ENCODE measurements around the gene ATP8A1. TPM values are rescaled to one million over a fixed set of nuclear protein-coding genes. Genes with fewer than 3 reads are reported as not detected.

ATP8A1 gene
- polyA plus RNA-seq, 1 experiment, result 0.20 TPM

- ChIA-PET POLR2A (no interaction called here), CTCF (interaction anchor here (0.8 to 2.9 kb wide), 2 partner anchors 141 to 231 kb away, joined by 3 to 13 read pairs; no protein-coding TSS in a partner anchor)
- H3K27ac ChIP-seq (ENCODE audit: low read depth, low read length), result no peak overlapping the region
- DNase-seq (ENCODE audit: low read depth, low spot score), result no peak
- no peaks in the 10 kb centered on the region for H3K27me3 ChIP-seq (ENCODE audit: control insufficient read depth, insufficient read depth, low read length)
- no peak for TF ChIP-seq CTCF (IDR thresholded peaks at IDR 0.05; ENCODE audit: low read depth, low read length)
- no peak overlapping the region for H3K4me3 ChIP-seq (ENCODE audit: low read depth, low read length)
- H3K9me3 ChIP-seq (ENCODE audit: control insufficient read depth, insufficient read depth, low read length), result no peaks in the 10 kb centered on the region
These were observed 144.7 kb downstream of the ATP8A1 start for GRCh38 chr4:42512226-42512625.

DNA sequence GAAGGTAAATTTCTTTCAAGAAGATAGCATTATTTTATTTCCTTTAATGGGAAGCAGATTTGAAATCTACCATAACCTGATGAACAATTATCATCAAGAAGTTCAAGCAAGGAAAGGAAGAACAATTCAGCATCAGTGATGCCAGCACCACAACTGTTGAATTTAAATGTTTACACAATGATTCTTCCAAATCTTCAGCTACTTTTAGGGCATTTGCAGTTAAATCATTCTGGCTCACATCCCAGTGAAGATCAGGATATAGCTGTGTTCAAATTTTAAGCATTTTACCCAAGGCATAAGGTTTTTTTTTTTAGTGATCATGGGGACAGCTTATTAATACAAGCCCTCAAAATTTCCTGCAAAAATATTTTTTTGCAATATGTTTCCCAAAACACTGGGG, 146.7 kb downstream of the ATP8A1 start:
- no peak overlapping the region for H3K27ac ChIP-seq (ENCODE audit: low read depth, low read length)
- DNase-seq (ENCODE audit: low read depth, low spot score), result no peak
- H3K4me3 ChIP-seq (ENCODE audit: low read depth, low read length), result no peak overlapping the region
- H3K9me3 ChIP-seq (ENCODE audit: control insufficient read depth, insufficient read depth, low read length), result no peaks in the 10 kb centered on the region
- POLR2A ChIA-PET, result no interaction called here
- no peak for TF ChIP-seq CTCF (IDR thresholded peaks at IDR 0.05; ENCODE audit: low read depth, low read length)
- H3K27me3 ChIP-seq (ENCODE audit: control insufficient read depth, insufficient read depth, low read length), result no peaks in the 10 kb centered on the region
- CTCF ChIA-PET, result interaction anchor here (2.9 to 4.6 kb wide), 3 partner anchors 9 to 229 kb away, joined by 13 to 30 read pairs (median 16); no protein-coding TSS in a partner anchor

DNA sequence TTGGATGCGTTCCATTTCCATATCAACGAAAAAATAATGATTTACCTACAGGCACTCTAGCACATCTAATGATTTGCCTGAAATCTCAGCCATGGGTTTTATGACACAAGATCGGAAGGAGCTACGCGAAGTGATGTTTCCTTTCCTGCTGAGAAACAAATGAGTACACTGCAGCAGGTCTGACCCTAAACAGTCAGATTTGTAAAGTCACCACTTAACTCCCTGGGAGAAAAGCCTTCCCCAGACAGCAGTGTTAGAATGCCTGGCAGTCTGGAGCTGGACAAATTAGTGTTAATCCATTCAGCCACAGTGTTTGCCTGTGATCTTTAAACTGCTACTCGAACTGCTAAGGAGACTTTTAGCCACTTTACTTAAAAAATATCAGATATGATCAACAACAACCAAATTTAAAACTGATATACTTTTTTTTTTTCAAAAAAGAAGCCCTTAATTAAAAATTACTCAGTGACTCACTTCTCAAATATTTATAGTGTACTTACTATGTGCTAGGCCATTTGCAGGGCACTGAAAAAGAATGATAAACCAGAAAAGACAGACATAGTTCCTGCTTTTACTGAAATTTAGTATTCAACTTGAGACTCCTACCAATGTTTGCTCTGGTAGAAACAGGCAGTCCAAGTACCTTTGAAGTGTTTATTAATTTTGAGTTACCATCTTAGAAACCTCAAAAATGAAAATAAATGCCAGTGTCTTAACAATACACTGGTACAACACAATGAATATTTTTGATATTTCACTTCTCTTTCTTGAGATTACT, 155.1 kb downstream of the ATP8A1 start:
- TF ChIP-seq CTCF (IDR thresholded peaks at IDR 0.05; ENCODE audit: low read depth, low read length), result no peak
- ChIA-PET CTCF (interaction anchor here (1.7 kb wide), 1 partner anchor 18 kb away, joined by 5 read pairs; no protein-coding TSS in a partner anchor), POLR2A (no interaction called here)
- Histone ChIP-seq H3K4me3 (ENCODE audit: low read depth, low read length) (no peak overlapping the region), H3K27me3 (ENCODE audit: control insufficient read depth, insufficient read depth, low read length) (no peaks in the 10 kb centered on the region), H3K27ac (ENCODE audit: low read depth, low read length) (no peak overlapping the region), H3K9me3 (ENCODE audit: control insufficient read depth, insufficient read depth, low read length) (no peaks in the 10 kb centered on the region)
- DNase-seq (ENCODE audit: low read depth, low spot score), result no peak

- ChIA-PET POLR2A (no interaction called here), CTCF (interaction anchor here (1.4 to 2.1 kb wide), 2 partner anchors 21 to 127 kb away, joined by 6 read pairs; no protein-coding TSS in a partner anchor)
- H3K27me3 ChIP-seq (ENCODE audit: control insufficient read depth, insufficient read depth, low read length), result no peaks in the 10 kb centered on the region
- no peak for DNase-seq (ENCODE audit: low read depth, low spot score)
- no peak for TF ChIP-seq CTCF (IDR thresholded peaks at IDR 0.05; ENCODE audit: low read depth, low read length)
- no peak overlapping the region for H3K4me3 ChIP-seq (ENCODE audit: low read depth, low read length)
- H3K27ac ChIP-seq (ENCODE audit: low read depth, low read length), result no peak overlapping the region
- H3K9me3 ChIP-seq (ENCODE audit: control insufficient read depth, insufficient read depth, low read length), result no peaks in the 10 kb centered on the region
These were observed 158.9 kb downstream of the ATP8A1 start for GRCh38 chr4:42498040-42498439.

- CTCF ChIA-PET, result interaction anchor here (1.4 to 2.1 kb wide), 2 partner anchors 22 to 126 kb away, joined by 6 read pairs; no protein-coding TSS in a partner anchor
- no peaks in the 10 kb centered on the region for H3K9me3 ChIP-seq (ENCODE audit: control insufficient read depth, insufficient read depth, low read length)
- DNase-seq (ENCODE audit: low read depth, low spot score), result no peak
- no peak overlapping the region for H3K27ac ChIP-seq (ENCODE audit: low read depth, low read length)
- no peak for TF ChIP-seq CTCF (IDR thresholded peaks at IDR 0.05; ENCODE audit: low read depth, low read length)
- H3K4me3 ChIP-seq (ENCODE audit: low read depth, low read length), result no peak overlapping the region
- POLR2A ChIA-PET, result no interaction called here
- H3K27me3 ChIP-seq (ENCODE audit: control insufficient read depth, insufficient read depth, low read length), result no peaks in the 10 kb centered on the region
These were observed 159.6 kb downstream of the ATP8A1 start for GRCh38 chr4:42497142-42497910.

Measured in AG04450 (cell line).